ENCODE measurements around the gene COL7A1.

Gene COL7A1

GRCh38 chr3:48631516-48632448 lies 36.7 kb upstream of the COL7A1 start:
- no peaks in the 10 kb centered on the region for H3K27me3 ChIP-seq (ENCODE audit: insufficient read depth, low read length)
- no peak overlapping the region for H3K4me3 ChIP-seq (ENCODE audit: low read depth, low read length)
- peaks cover 19% of the 10 kb centered on the region for H3K79me2 ChIP-seq (ENCODE audit: control insufficient read depth, insufficient read depth, low read length, unreplicated experiment)
- H3K4me1 ChIP-seq (ENCODE audit: control insufficient read depth, insufficient read depth, low read length, unreplicated experiment) = peaks cover 18% of the 10 kb centered on the region
- H3K36me3 ChIP-seq (ENCODE audit: insufficient read depth, low read length) = peaks cover 20% of the 10 kb centered on the region; the same call in 1 of the 2 replicates
- no peak overlapping the region for H2AFZ ChIP-seq (ENCODE audit: low read length, unreplicated experiment)
- H3K27ac ChIP-seq (ENCODE audit: low read depth, low read length) = no peak overlapping the region

- Histone ChIP-seq H3K4me1 (ENCODE audit: control insufficient read depth, insufficient read depth, low read length, unreplicated experiment) (peaks cover 9% of the 10 kb centered on the region), H3K79me2 (ENCODE audit: control insufficient read depth, insufficient read depth, low read length, unreplicated experiment) (peaks cover 15% of the 10 kb centered on the region), H3K4me3 (ENCODE audit: low read depth, low read length) (no peak overlapping the region), H3K27me3 (ENCODE audit: insufficient read depth, low read length) (no peaks in the 10 kb centered on the region), H2AFZ (ENCODE audit: low read length, unreplicated experiment) (no peak overlapping the region), H3K27ac (ENCODE audit: low read depth, low read length) (no peak overlapping the region), H3K36me3 (ENCODE audit: insufficient read depth, low read length) (peaks cover 20% of the 10 kb centered on the region; the same call in 1 of the 2 replicates)
Measured at GRCh38 chr3:48630833-48631232, 35.7 kb upstream of the COL7A1 start.

- Histone ChIP-seq H3K27ac (ENCODE audit: low read depth, low read length) (no peak overlapping the region), H2AFZ (ENCODE audit: low read length, unreplicated experiment) (no peak overlapping the region), H3K27me3 (ENCODE audit: insufficient read depth, low read length) (no peaks in the 10 kb centered on the region), H3K4me1 (ENCODE audit: control insufficient read depth, insufficient read depth, low read length, unreplicated experiment) (peaks cover 9% of the 10 kb centered on the region), H3K4me3 (ENCODE audit: low read depth, low read length) (no peak overlapping the region), H3K79me2 (ENCODE audit: control insufficient read depth, insufficient read depth, low read length, unreplicated experiment) (peaks cover 13% of the 10 kb centered on the region), H3K36me3 (ENCODE audit: insufficient read depth, low read length) (peaks cover 23% of the 10 kb centered on the region; the same call in 1 of the 2 replicates)
Measured at GRCh38 chr3:48630407-48630806, 35.3 kb upstream of the COL7A1 start.

GRCh38 chr3:48629894-48630293 lies 34.8 kb upstream of the COL7A1 start:
- Histone ChIP-seq H3K4me1 (ENCODE audit: control insufficient read depth, insufficient read depth, low read length, unreplicated experiment) (peaks cover 9% of the 10 kb centered on the region), H3K27ac (ENCODE audit: low read depth, low read length) (no peak overlapping the region), H3K79me2 (ENCODE audit: control insufficient read depth, insufficient read depth, low read length, unreplicated experiment) (peaks cover 13% of the 10 kb centered on the region), H3K4me3 (ENCODE audit: low read depth, low read length) (no peak overlapping the region), H3K36me3 (ENCODE audit: insufficient read depth, low read length) (peaks cover 25% of the 10 kb centered on the region; the same call in 1 of the 2 replicates), H3K27me3 (ENCODE audit: insufficient read depth, low read length) (no peaks in the 10 kb centered on the region), H2AFZ (ENCODE audit: low read length, unreplicated experiment) (no peak overlapping the region)

GRCh38 chr3:48628277-48629017 lies 33.3 kb upstream of the COL7A1 start:
- H3K4me1 ChIP-seq (ENCODE audit: control insufficient read depth, insufficient read depth, low read length, unreplicated experiment) = no peaks in the 10 kb centered on the region
- no peaks in the 10 kb centered on the region for H3K27me3 ChIP-seq (ENCODE audit: insufficient read depth, low read length)
- no peak overlapping the region for H2AFZ ChIP-seq (ENCODE audit: low read length, unreplicated experiment)
- H3K4me3 ChIP-seq (ENCODE audit: low read depth, low read length) = no peak overlapping the region
- H3K27ac ChIP-seq (ENCODE audit: low read depth, low read length) = no peak overlapping the region
- no peaks in the 10 kb centered on the region for H3K79me2 ChIP-seq (ENCODE audit: control insufficient read depth, insufficient read depth, low read length, unreplicated experiment)
- peaks cover 25% of the 10 kb centered on the region; the same call in 1 of the 2 replicates for H3K36me3 ChIP-seq (ENCODE audit: insufficient read depth, low read length)

GRCh38 chr3:48625600-48625999 lies 30.5 kb upstream of the COL7A1 start:
- H3K4me3 ChIP-seq (ENCODE audit: low read depth, low read length) = no peak overlapping the region
- H3K36me3 ChIP-seq (ENCODE audit: insufficient read depth, low read length) = peaks cover 15% of the 10 kb centered on the region; the same call in 1 of the 2 replicates
- H2AFZ ChIP-seq (ENCODE audit: low read length, unreplicated experiment) = no peak overlapping the region
- H3K27me3 ChIP-seq (ENCODE audit: insufficient read depth, low read length) = no peaks in the 10 kb centered on the region
- H3K27ac ChIP-seq (ENCODE audit: low read depth, low read length) = no peak overlapping the region
- H3K4me1 ChIP-seq (ENCODE audit: control insufficient read depth, insufficient read depth, low read length, unreplicated experiment) = no peaks in the 10 kb centered on the region
- H3K79me2 ChIP-seq (ENCODE audit: control insufficient read depth, insufficient read depth, low read length, unreplicated experiment) = no peaks in the 10 kb centered on the region

GRCh38 chr3:48624767-48625166 lies 29.6 kb upstream of the COL7A1 start:
- no peak overlapping the region for H3K4me3 ChIP-seq (ENCODE audit: low read depth, low read length)
- H3K4me1 ChIP-seq (ENCODE audit: control insufficient read depth, insufficient read depth, low read length, unreplicated experiment) = peaks cover 3% of the 10 kb centered on the region
- no peaks in the 10 kb centered on the region for H3K79me2 ChIP-seq (ENCODE audit: control insufficient read depth, insufficient read depth, low read length, unreplicated experiment)
- H2AFZ ChIP-seq (ENCODE audit: low read length, unreplicated experiment) = no peak overlapping the region
- peaks cover 16% of the 10 kb centered on the region; the same call in 1 of the 2 replicates for H3K36me3 ChIP-seq (ENCODE audit: insufficient read depth, low read length)
- no peaks in the 10 kb centered on the region for H3K27me3 ChIP-seq (ENCODE audit: insufficient read depth, low read length)
- no peak overlapping the region for H3K27ac ChIP-seq (ENCODE audit: low read depth, low read length)

GRCh38 chr3:48623851-48624547 lies 28.9 kb upstream of the COL7A1 start:
- Histone ChIP-seq H3K4me3 (ENCODE audit: low read depth, low read length) (no peak overlapping the region), H3K36me3 (ENCODE audit: insufficient read depth, low read length) (peaks cover 16% of the 10 kb centered on the region; the same call in 1 of the 2 replicates), H3K27ac (ENCODE audit: low read depth, low read length) (no peak overlapping the region), H2AFZ (ENCODE audit: low read length, unreplicated experiment) (no peak overlapping the region), H3K79me2 (ENCODE audit: control insufficient read depth, insufficient read depth, low read length, unreplicated experiment) (no peaks in the 10 kb centered on the region), H3K4me1 (ENCODE audit: control insufficient read depth, insufficient read depth, low read length, unreplicated experiment) (peaks cover 8% of the 10 kb centered on the region), H3K27me3 (ENCODE audit: insufficient read depth, low read length) (no peaks in the 10 kb centered on the region)

- Histone ChIP-seq H3K36me3 (ENCODE audit: insufficient read depth, low read length) (peaks cover 15% of the 10 kb centered on the region; the same call in 1 of the 2 replicates), H3K4me1 (ENCODE audit: control insufficient read depth, insufficient read depth, low read length, unreplicated experiment) (peaks cover 15% of the 10 kb centered on the region), H2AFZ (ENCODE audit: low read length, unreplicated experiment) (no peak within 1 kb of the TSS), H3K4me3 (ENCODE audit: low read depth, low read length) (no peak within 1 kb of the TSS), H3K27me3 (ENCODE audit: insufficient read depth, low read length) (no peaks in the 10 kb centered on the region), H3K79me2 (ENCODE audit: control insufficient read depth, insufficient read depth, low read length, unreplicated experiment) (no peaks in the 10 kb centered on the region), H3K27ac (ENCODE audit: low read depth, low read length) (no peak within 1 kb of the TSS)
Measured at GRCh38 chr3:48621461-48621869, 26.3 kb upstream of the COL7A1 start, which contains the start of gene TMEM89. TSS of gene TMEM89 (minus strand) at chr3:48621769. CDS start at chr3:48621756, 13 bp downstream.
